HEK293 (cell line): ENCODE results near the gene PLCD3.

Experiments used
- CTCF ChIA-PET: fragments of 350-600 bp; formaldehyde crosslinking; extraction: SDS; loops from one replicate; lab custom pipeline; 2021; ENCODE audit warnings: antibody characterized with exemption; lab: Yijun Ruan, JAX
- POLR2A ChIA-PET: fragments of 300-600 bp; formaldehyde crosslinking; extraction: SDS; loops from one replicate; lab custom pipeline; 2020; ENCODE audit warnings: antibody characterized with exemption, inconsistent platforms; lab: Yijun Ruan, JAX
- H3K27ac ChIP-seq: fragments of 200-500 bp; sonication (Bioruptor generic); 2 replicates; pipeline ENCODE4 v1.5.1; 2014; ENCODE audit warnings: low read depth, low read length, control low read depth, inconsistent platforms; ENCODE audit errors: extremely low read depth
- H3K36me3 ChIP-seq, 2 experiments: fragments of 200-500 bp in 1 of 2; sonication (Bioruptor generic) in 1 of 2; 1 replicate in 1 of 2; 2 replicates in 1 of 2; pipeline ENCODE4 v1.5.1; 2014 to 2017; ENCODE audit warnings: inconsistent platforms in 2 of 2, low read length in 2 of 2; ENCODE audit not compliant: control insufficient read depth in 2 of 2, insufficient read depth in 1 of 2
- H3K4me1 ChIP-seq: fragments of 200-500 bp; sonication (Bioruptor generic); 2 replicates; pipeline ENCODE4 v1.5.1; 2014; ENCODE audit warnings: mild to moderate bottlenecking, low read length, inconsistent platforms; ENCODE audit not compliant: control insufficient read depth, insufficient read depth
- H3K4me3 ChIP-seq: 2 replicates; pipeline ENCODE4 v1.5.1; 2011; ENCODE audit warnings: low read depth, mild to moderate bottlenecking, control low read depth, low read length, moderate library complexity
- H3K9me3 ChIP-seq: fragments of 200-500 bp; sonication (Bioruptor generic); 2 replicates; pipeline ENCODE4 v1.5.1; 2014; ENCODE audit warnings: low read depth, low read length, inconsistent platforms; ENCODE audit not compliant: control insufficient read depth, insufficient read depth
- ELK4 ChIP-seq: IDR thresholded peaks from 2 replicates; pipeline ENCODE4 v1.6.1; 2011; ENCODE audit warnings: mild to moderate bottlenecking, low read depth, low read length, borderline replicate concordance
- FEZF1 ChIP-seq: fragments of 450-650 bp; formaldehyde crosslinking; IDR thresholded peaks from 2 replicates; pipeline ENCODE4 v1.5.1; 2016; ENCODE audit warnings: missing biosample characterization, missing genetic modification characterization
- GLIS1 ChIP-seq: fragments of 450-650 bp; formaldehyde crosslinking; IDR thresholded peaks from 2 replicates; pipeline ENCODE4 v1.5.1; 2016; ENCODE audit warnings: missing biosample characterization, missing genetic modification characterization
- PBX3 ChIP-seq: sonication (generic); formaldehyde crosslinking; IDR thresholded peaks from 2 replicates; pipeline ENCODE4 v1.8.1; 2022; ENCODE audit warnings: mild to moderate bottlenecking, moderate library complexity, missing genetic modification reagents
- SP2 ChIP-seq: fragments of 450-650 bp; formaldehyde crosslinking; IDR thresholded peaks from 2 replicates; pipeline ENCODE4 v1.5.1; 2016; ENCODE audit warnings: missing biosample characterization, missing genetic modification characterization
- SP7 ChIP-seq: fragments of 450-650 bp; formaldehyde crosslinking; IDR thresholded peaks from 2 replicates; pipeline ENCODE4 v1.5.1; 2016; ENCODE audit warnings: missing biosample characterization, missing genetic modification characterization
- TCF7L2 ChIP-seq: IDR thresholded peaks from 2 replicates; pipeline ENCODE4 v1.6.1; 2011; ENCODE audit warnings: low read depth, mild to moderate bottlenecking, inconsistent platforms, low read length, moderate library complexity, borderline replicate concordance
- TSHZ1 ChIP-seq: fragments of 450-650 bp; formaldehyde crosslinking; IDR thresholded peaks from 2 replicates; pipeline ENCODE4 v1.5.1; 2016; ENCODE audit warnings: missing biosample characterization, missing genetic modification characterization, borderline replicate concordance
- WT1 ChIP-seq: fragments of 450-650 bp; formaldehyde crosslinking; IDR thresholded peaks from 2 replicates; pipeline ENCODE4 v1.5.1; 2016; ENCODE audit warnings: missing biosample characterization, missing genetic modification characterization
- ZBTB48 ChIP-seq: fragments of 450-650 bp; formaldehyde crosslinking; IDR thresholded peaks from 2 replicates; pipeline ENCODE4 v1.5.1; 2016; ENCODE audit warnings: missing biosample characterization, missing genetic modification characterization
- ZBTB7A ChIP-seq: fragments of 450-650 bp; formaldehyde crosslinking; IDR thresholded peaks from 2 replicates; pipeline ENCODE4 v1.5.1; 2016; ENCODE audit warnings: low read depth, missing biosample characterization, missing genetic modification characterization
- ZFHX2 ChIP-seq: fragments of 450-650 bp; formaldehyde crosslinking; conservative IDR thresholded peaks from 2 replicates; pipeline ENCODE4 v1.5.1; 2016; ENCODE audit warnings: missing biosample characterization, missing genetic modification characterization
- ZFP37 ChIP-seq: fragments of 450-650 bp; formaldehyde crosslinking; IDR thresholded peaks from 2 replicates; pipeline ENCODE4 v1.5.1; 2016; ENCODE audit warnings: missing biosample characterization, missing genetic modification characterization
- ZIC2 ChIP-seq: fragments of 450-650 bp; formaldehyde crosslinking; IDR thresholded peaks from 2 replicates; pipeline ENCODE4 v1.5.1; 2016; ENCODE audit warnings: missing biosample characterization, missing genetic modification characterization
- ZNF133 ChIP-seq: fragments of 450-650 bp; formaldehyde crosslinking; IDR thresholded peaks from 2 replicates; pipeline ENCODE4 v1.5.1; 2016; ENCODE audit warnings: missing biosample characterization, missing genetic modification characterization
- ZNF174 ChIP-seq: fragments of 450-650 bp; formaldehyde crosslinking; IDR thresholded peaks from 2 replicates; pipeline ENCODE4 v1.5.0; 2017; ENCODE audit warnings: missing biosample characterization, mild to moderate bottlenecking, missing genetic modification characterization
- ZNF366 ChIP-seq: fragments of 450-650 bp; formaldehyde crosslinking; conservative IDR thresholded peaks from 2 replicates; pipeline ENCODE4 v1.5.1; 2016; ENCODE audit warnings: missing biosample characterization, missing genetic modification characterization
- ZNF501 ChIP-seq: fragments of 450-650 bp; formaldehyde crosslinking; IDR thresholded peaks from 2 replicates; pipeline ENCODE4 v1.5.1; 2016; ENCODE audit warnings: missing biosample characterization, missing genetic modification characterization
- ZNF560 ChIP-seq: fragments of 450-650 bp; formaldehyde crosslinking; IDR thresholded peaks from 2 replicates; pipeline ENCODE4 v1.5.1; 2017; ENCODE audit warnings: missing biosample characterization, missing genetic modification characterization, borderline replicate concordance
- ZNF571 ChIP-seq: fragments of 450-650 bp; formaldehyde crosslinking; IDR thresholded peaks from 2 replicates; pipeline ENCODE4 v1.5.0; 2017; ENCODE audit warnings: missing biosample characterization, missing genetic modification characterization
- ZNF580 ChIP-seq: fragments of 450-650 bp; formaldehyde crosslinking; IDR thresholded peaks from 2 replicates; pipeline ENCODE4 v1.5.1; 2016; ENCODE audit warnings: missing biosample characterization, missing genetic modification characterization
- ZNF624 ChIP-seq: fragments of 450-650 bp; formaldehyde crosslinking; IDR thresholded peaks from 2 replicates; pipeline ENCODE4 v1.5.1; 2017; ENCODE audit warnings: missing biosample characterization, missing genetic modification characterization
- ZNF677 ChIP-seq: fragments of 450-650 bp; IDR thresholded peaks from 2 replicates; pipeline ENCODE4 v1.5.0; 2018; ENCODE audit warnings: missing biosample characterization, mild to moderate bottlenecking, missing genetic modification characterization, moderate library complexity
- ZNF776 ChIP-seq: fragments of 450-650 bp; formaldehyde crosslinking; IDR thresholded peaks from 2 replicates; pipeline ENCODE4 v1.5.0; 2017; ENCODE audit warnings: missing biosample characterization, missing genetic modification characterization, borderline replicate concordance
- ZNF837 ChIP-seq: fragments of 450-650 bp; formaldehyde crosslinking; IDR thresholded peaks from 2 replicates; pipeline ENCODE4 v1.5.1; 2016; ENCODE audit warnings: missing biosample characterization, missing genetic modification characterization
- ZNF843 ChIP-seq: fragments of 450-650 bp; formaldehyde crosslinking; IDR thresholded peaks from 2 replicates; pipeline ENCODE4 v1.5.1; 2016; ENCODE audit warnings: missing biosample characterization, missing genetic modification characterization
- ZSCAN5A ChIP-seq: fragments of 450-650 bp; formaldehyde crosslinking; IDR thresholded peaks from 2 replicates; pipeline ENCODE4 v1.5.1; 2016; ENCODE audit warnings: missing biosample characterization, missing genetic modification characterization

Gene PLCD3

GRCh38 chr17:45175759-45176115, 43.4 kb upstream of the PLCD3 start:
- no peak overlapping the region for H3K4me3 ChIP-seq
- peaks cover 23% of the 10 kb centered on the region for H3K4me1 ChIP-seq
- peaks cover 0 to 2% of the 10 kb centered on the region in 2 experiments; a peak in 1 of 3 replicates for H3K36me3 ChIP-seq
- H3K9me3 ChIP-seq, result no peaks in the 10 kb centered on the region
- H3K27ac ChIP-seq, result peak overlapping the region; percentile 52; the same call in 1 of the 2 replicates
- TF ChIP-seq ZNF133 (tag by site-specific recombination) (no peak), ZBTB7A (tag by site-specific recombination) (no peak), ZFP37 (tag by site-specific recombination) (no peak), ZNF677 (no peak), GLIS1 (tag by site-specific recombination) (no peak)
- ChIA-PET POLR2A (interaction anchor here (0.6 to 3.1 kb wide), 9 partner anchors 15 to 480 kb away, joined by 3 to 57 read pairs (median 5); partner anchors contain the start of genes HEXIM1 and HEXIM2), CTCF (interaction anchor here (0.7 to 2.3 kb wide), 6 partner anchors 19 to 60 kb away, joined by 3 to 22 read pairs (median 6); partner anchors contain the start of gene ACBD4)

- Histone ChIP-seq H3K27ac (peak overlapping the region; percentile 34), H3K36me3 (peaks cover 0 to 19% of the 10 kb centered on the region in 2 experiments; a peak in 1 of 3 replicates), H3K9me3 (no peaks in the 10 kb centered on the region), H3K4me3 (no peak overlapping the region), H3K4me1 (peaks cover 23% of the 10 kb centered on the region)
- CTCF ChIA-PET, result interaction anchor here (0.6 to 3.5 kb wide), 10 partner anchors 12 to 43 kb away, joined by 3 to 37 read pairs (median 6); partner anchors contain the start of genes ACBD4 and HEXIM2
- POLR2A ChIA-PET, result interaction anchor here (0.6 to 5.6 kb wide), 6 partner anchors 10 to 44 kb away, joined by 3 to 86 read pairs (median 5); partner anchors contain the start of genes HEXIM1 and HEXIM2
- TF ChIP-seq ZNF571 (no peak), ZNF366 (tag by site-specific recombination) (no peak), ELK4 (no peak), SP7 (tag by site-specific recombination) (no peak), FEZF1 (tag by site-specific recombination) (no peak), ZNF580 (peak; percentile 46; the same call in 1 of the 2 replicates), SP2 (tag by site-specific recombination) (peak; percentile 15), ZNF837 (tag by site-specific recombination) (no peak), GLIS1 (tag by site-specific recombination) (peak; percentile 58), ZNF560 (tag by site-specific recombination) (no peak), ZNF624 (no peak), ZNF501 (0 out of 2 replicates have a peak, but pooled peaks have one; percentile 18), ZIC2 (peak; percentile 46), TSHZ1 (tag by site-specific recombination) (no peak), ZSCAN5A (tag by site-specific recombination) (no peak), ZNF776 (tag by site-specific recombination) (no peak), WT1 (tag by site-specific recombination) (no peak), ZNF843 (tag by site-specific recombination) (0 out of 2 replicates have a peak, but pooled peaks have one; percentile 32), ZFHX2 (tag by site-specific recombination) (peak; percentile 80), ZBTB48 (tag by site-specific recombination) (peak; percentile 29; the same call in 1 of the 2 replicates), ZNF174 (tag by site-specific recombination) (no peak), PBX3 (0 out of 2 replicates have a peak, but pooled peaks have one; percentile 21), TCF7L2 (no peak)
Observed at GRCh38 chr17:45172541-45173286, 40.4 kb upstream of the PLCD3 start.
